ENCODE data around the gene SLC12A1. TPM values are rescaled to one million over a fixed set of nuclear protein-coding genes. Genes with fewer than 3 reads are reported as not detected.
A peak's percentile ranks its signal among the peaks of the same experiment; 100 is the strongest.

The SLC12A1 gene
- total and polyA plus RNA-seq, 2 of the 8 experiments (the other 6 are each of a cell fraction or from before 2014, with no cell fraction given): 0.63 to 1.0 TPM

GRCh38 chr15:48292458-48292857 is 86.4 kb downstream of the SLC12A1 start:
- Histone ChIP-seq H3K23ac (ENCODE audit: insufficient read length) (no peak overlapping the region), H3K4me1 (replicated peaks in 1 of 4; ENCODE audit: control insufficient read depth in 3 of 4, insufficient read depth in 4 of 4, low read length in 3 of 4) (peaks cover 2 to 8% (median 5%) of the 10 kb centered on the region in 4 experiments; a peak in 5 of 7 replicates), H3K23me2 (ENCODE audit: low read depth, low read length) (no peaks in the 10 kb centered on the region), H2BK120ac (replicated peaks; ENCODE audit: low read depth, low read length) (no peak overlapping the region), H2BK20ac (ENCODE audit: low read length) (peak overlapping the region; percentile 13; the same call in 1 of the 2 replicates), H3K9me3 (ENCODE audit: insufficient read depth in 2 of 2, low read depth in 1 of 2, low read length in 1 of 2) (no peaks in the 10 kb centered on the region), H3K27ac (ENCODE audit: low read depth, low read length) (no peak overlapping the region), H2BK12ac (ENCODE audit: low read depth, low read length) (no peak overlapping the region), H3K27me3 (replicated peaks in 1 of 4; ENCODE audit: control insufficient read depth in 3 of 4, extremely low read depth in 1 of 4, insufficient read depth in 3 of 4, low read length in 3 of 4) (no peaks in the 10 kb centered on the region), H3K56ac (replicated peaks; ENCODE audit: insufficient read length, low read depth, low read length) (no peak overlapping the region), H2BK5ac (ENCODE audit: low read depth, low read length) (no peak overlapping the region), H3K79me1 (ENCODE audit: low read depth, low read length) (no peaks in the 10 kb centered on the region), H2BK15ac (ENCODE audit: low read length) (no peak overlapping the region), H4K8ac (ENCODE audit: extremely low read depth, insufficient read depth, low read length) (no peak overlapping the region), H3K4me2 (ENCODE audit: insufficient read depth in 1 of 2, low read depth in 2 of 2, low read length in 2 of 2) (no peak overlapping the region), H4K91ac (replicated peaks; ENCODE audit: insufficient read length, low read length) (no peak overlapping the region), H3K79me2 (ENCODE audit: control insufficient read depth in 1 of 2, insufficient read depth in 2 of 2, low read length in 2 of 2) (no peaks in the 10 kb centered on the region), H3K18ac (ENCODE audit: extremely low read depth, low read length) (no peak overlapping the region), H2AFZ (ENCODE audit: low read length) (no peak overlapping the region), H4K5ac (ENCODE audit: insufficient read length, low read depth, low read length) (no peak overlapping the region), H2AK5ac (ENCODE audit: low read depth, low read length) (no peak overlapping the region), H3K36me3 (ENCODE audit: control insufficient read depth in 2 of 4, insufficient read depth in 4 of 4, low read length in 3 of 4) (no peaks in the 10 kb centered on the region), H3K14ac (ENCODE audit: insufficient read length) (no peak overlapping the region), H3K9ac (replicated peaks in 1 of 4; ENCODE audit: extremely low read depth in 1 of 4, low read depth in 3 of 4, low read length in 3 of 4) (no peak overlapping the region), H3K4ac (replicated peaks; ENCODE audit: insufficient read length, low read depth, low read length) (peak overlapping the region; percentile 23), H3K4me3 (ENCODE audit: extremely low read depth in 1 of 4, insufficient read depth in 2 of 4, low read depth in 3 of 4, low read length in 4 of 4) (no peak overlapping the region), H4K20me1 (replicated peaks in 1 of 2; ENCODE audit: control insufficient read depth in 1 of 2, insufficient read depth in 2 of 2, low read length in 2 of 2) (no peaks in the 10 kb centered on the region)
- FAIRE-seq (no peak), DNase-seq (ENCODE audit: low read depth in 1 of 2, low spot score in 2 of 2) (no peak)
- WGBS, 2 experiments (ENCODE audit: extremely low coverage in 1 of 2, insufficient coverage in 1 of 2, insufficient read length in 1 of 2, insufficient replicate concordance in 2 of 2, low coverage in 1 of 2, low lambda C conversion rate in 2 of 2, missing lambda C conversion rate in 1 of 2): 78% methylated on average over 4 of the region's 4 CpGs; no CpG with 5 or more reads in 1 of the 2 experiments
- CTCF ChIA-PET (ENCODE audit: partially characterized antibody): interaction anchor here (0.6 to 1.5 kb wide), 9 partner anchors 8 to 761 kb away, joined by 3 to 5 read pairs (median 3); no protein-coding TSS in a partner anchor
- POLR2A ChIA-PET (ENCODE audit: partially characterized antibody): interaction anchor here (0.9 kb wide), 1 partner anchor 8 kb away, joined by 3 read pairs; no protein-coding TSS in a partner anchor
- no peak for TF ChIP-seq RAD21 (IDR thresholded peaks at IDR 0.05 in 1 of 2, conservative IDR thresholded peaks at IDR 0.05 in 1 of 2; ENCODE audit: low read depth in 2 of 2, low read length in 2 of 2)

All from H1 (cell line).